GM19397 (cell line): ENCODE data around the gene DCLK1.

ENCODE experiments used
- ATAC-seq: cut with Tn5 transposase; IDR thresholded peaks from one replicate; pipeline ENCODE4 v1.9.1; 2021; ENCODE audit warnings: mild to moderate bottlenecking, moderate library complexity; ENCODE audit not compliant: unreplicated experiment

The DCLK1 gene

DNA sequence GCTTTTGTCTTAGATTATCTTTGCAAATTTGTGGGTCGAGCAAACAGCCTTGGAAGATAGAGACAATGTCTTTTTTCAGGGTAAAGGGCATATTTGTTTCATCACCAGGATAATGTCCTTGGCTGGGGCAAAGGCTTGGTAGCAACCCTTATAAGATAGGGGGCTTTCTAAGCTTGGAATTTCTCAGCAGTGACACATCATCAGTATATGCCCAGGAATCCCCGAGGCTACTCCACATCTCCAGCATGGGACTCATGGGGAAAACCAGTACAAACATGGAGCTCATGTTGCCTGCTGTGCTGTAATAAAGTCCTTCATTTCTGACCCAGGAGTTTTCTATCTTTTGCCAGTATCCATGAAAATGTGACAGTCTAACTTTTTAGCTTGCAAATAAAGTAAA, 77.1 kb downstream of the DCLK1 start:
- no peak for ATAC-seq

DNA sequence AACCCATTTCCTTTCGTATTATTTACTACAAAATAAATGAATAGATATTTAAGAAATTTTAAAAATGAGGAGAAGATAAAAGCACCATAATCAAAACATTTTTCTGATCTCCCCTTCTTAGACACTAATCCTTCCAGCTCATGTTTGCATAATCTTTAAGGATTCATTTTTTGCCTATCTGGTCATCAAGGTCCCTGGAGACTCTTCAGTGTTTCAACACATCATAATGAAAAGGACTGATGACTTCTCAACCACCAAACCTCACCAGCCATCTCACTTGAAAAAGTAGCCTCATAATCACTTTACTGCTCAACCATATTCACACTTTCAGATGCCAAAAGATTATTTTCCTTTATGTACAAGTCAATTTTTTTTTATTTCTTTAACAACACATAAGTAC, 80.1 kb downstream of the DCLK1 start:
- no peak for ATAC-seq

DNA sequence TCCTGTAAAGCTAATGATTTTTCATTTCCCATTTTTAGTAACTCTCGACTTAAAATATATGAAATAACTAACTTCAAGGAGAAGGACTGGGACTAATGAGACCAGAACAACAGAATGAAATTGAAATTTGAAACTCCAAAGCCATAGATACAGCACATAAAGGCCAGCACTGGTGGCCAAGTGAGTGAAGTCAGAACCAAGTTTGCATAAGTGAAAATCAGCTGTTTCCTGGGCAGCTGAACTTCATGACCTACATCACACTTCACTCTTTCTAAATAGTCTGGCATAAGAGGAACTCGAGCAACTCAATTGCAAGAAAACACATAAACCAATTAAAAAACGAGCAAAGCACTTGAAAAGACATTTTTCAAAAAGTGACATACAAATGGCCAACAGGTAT, 84.5 kb downstream of the DCLK1 start:
- ATAC-seq, result no peak

DNA sequence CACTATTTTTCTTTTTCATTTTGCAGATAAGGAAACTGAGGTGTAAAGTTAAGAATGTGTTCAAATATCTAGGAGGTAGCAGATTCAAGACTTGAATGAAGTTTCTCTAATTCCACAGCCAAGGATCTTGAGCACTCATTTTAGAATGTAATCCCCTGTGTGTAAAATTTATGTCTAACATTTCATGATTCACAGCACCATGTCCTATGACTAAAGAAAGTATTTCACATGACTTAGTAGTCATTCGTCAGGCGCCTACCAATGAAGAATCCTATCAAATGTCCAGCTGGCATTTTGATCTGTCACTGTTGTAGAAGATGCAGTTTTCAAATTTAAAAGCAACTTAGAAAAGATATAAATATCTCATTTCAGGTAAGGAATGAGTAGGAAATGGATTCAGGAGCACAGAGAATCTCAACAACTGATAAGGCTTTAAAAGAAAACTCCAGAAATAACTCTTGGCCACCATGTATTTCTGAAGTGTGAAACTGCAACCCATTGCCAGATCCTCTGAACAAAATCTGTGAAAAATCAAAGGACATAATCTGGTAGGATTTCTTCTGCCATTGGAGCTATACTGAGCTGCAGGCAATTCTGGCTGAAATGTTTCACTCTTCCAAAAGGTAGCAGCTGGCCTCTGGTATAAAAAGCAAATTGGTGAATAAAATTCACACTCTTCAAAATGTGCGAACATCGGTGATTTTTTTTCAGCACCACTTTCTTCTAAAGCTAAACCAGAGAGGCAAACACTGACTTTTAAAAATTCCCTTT, 92.2 kb downstream of the DCLK1 start:
- ATAC-seq, result no peak

DNA sequence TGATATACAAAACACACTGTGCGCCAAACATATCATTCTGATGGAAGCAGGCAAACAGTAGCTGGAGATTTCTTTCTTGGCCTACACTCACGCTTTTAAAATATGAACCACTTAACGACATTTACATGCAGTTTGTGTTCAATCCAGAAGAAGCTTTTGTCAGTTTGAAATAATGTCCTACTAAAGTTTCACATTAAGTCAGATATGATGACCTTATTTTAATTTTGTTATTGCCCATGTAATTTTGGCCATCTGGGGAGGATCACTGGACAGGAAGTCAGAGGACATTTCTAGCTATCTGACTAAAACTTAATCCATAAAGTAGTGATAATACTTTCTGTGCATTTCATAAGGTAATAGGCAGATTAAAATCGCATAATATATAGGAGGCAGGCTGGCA, 98.1 kb downstream of the DCLK1 start:
- ATAC-seq, result no peak

DNA sequence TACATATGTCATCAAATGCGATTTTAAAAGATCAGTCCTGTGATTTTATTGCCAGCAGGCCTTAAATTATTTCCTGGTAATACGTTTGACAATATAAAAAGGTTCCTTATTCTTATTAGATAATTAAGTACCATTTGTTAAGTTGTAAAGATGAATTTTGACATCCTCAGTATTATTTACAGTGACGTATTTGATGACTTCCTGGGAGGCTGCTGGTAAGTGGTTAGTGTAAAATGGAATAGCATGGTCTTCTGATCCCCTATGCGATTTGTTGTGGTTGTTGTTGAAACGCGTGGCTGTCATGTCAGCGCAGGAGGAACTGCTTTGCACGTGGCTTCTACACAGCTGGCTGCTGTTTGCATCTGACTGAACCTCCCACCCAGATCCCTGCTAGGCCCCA, 99.7 kb downstream of the DCLK1 start:
- ATAC-seq, result no peak

DNA sequence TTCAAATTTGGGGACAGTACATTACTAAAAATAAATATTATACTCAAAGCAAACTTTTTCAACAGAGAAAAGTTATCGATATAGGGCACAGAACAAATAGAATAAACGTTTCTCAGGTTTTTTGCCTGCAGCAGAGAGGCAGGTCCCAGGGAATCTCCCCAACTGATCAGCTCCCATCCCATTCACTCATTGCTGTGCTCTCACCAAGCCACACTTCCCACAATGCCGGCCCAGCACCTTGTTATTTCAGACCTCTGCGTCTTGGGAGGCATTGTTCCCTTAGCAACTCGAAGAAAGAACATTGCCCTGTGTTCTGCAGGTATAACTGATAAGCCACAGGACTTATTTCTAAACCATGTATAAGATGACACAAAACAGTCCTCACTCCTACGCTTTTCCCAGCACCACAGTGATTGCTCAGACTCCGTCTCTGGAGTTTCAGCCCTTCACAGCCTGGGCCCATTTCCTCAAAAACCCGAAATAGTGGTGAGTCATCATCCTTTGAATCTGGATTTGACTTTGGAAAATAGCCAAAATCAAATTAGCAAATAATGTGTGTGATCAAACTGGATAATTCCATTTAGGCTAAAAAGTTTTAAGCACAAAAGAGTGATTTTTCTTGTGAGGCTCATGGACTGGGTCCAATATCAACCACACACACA, 100.4 kb downstream of the DCLK1 start:
- ATAC-seq, result no peak

DNA sequence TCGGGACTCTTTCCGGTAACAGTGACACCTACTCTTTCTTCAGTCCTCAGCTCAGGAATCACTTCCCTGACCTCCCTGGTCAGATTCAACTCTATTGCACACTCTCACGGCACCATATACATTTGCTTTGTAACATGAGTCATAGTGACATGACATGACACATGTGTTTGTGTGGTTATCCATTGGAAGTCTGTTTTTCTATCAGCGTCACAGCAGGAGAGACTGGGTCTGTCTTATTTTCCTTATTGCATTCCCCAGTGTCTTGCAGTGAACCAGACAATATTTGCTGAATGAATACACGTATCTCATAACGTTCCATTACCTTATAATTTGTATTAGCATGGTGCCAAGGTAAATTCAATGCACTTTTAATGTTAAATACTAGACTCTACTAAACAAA, 102.0 kb downstream of the DCLK1 start:
- no peak for ATAC-seq

DNA sequence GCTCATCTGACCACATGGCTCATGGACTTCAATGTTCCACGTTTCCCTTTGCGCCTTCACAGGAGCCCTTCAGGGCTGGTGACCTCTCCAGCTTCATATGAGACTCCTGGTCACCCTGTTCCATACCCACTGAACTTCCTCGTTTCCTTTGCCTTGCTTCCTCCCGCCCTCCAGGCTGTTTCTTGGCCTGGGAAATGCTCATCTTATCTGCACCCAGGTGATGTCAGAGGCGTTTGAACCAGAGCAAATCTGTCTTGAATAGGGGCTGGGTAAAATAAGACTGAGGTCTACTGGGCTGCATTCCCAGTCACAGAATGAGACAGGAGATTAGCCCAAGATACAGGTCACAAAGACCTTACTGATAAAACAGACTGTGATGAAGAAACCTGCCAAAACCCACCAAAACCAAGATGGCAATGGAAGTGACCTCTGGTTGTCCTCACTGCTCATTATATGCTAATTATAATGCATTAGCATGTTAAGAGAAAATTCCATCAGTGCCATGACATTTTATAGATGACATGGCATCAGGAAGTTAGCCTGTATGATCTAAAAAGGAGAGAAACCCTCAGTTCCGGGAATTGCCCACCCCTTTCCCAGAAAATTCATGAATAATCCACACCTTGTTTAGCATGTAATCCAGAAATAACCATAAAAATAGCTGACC, 102.7 kb downstream of the DCLK1 start:
- ATAC-seq, result no peak

DNA sequence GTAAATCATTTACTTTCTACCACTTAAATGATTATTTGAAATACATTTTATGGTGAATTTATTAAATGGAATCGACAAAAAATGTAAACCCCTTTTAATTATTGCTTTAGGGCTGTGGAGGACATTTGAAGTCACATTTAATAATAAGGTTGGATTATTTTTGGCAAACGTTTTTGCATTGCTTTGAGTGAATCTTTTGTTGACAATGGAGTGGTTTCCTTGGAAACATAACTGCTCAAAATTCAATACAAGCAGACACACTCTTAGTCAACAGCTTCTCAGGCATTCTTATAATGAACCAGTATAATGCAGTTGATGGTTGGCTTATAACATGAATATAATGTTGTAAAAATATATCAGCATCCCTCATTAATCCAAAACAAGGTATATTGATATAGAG, 104.7 kb downstream of the DCLK1 start:
- ATAC-seq, result no peak

DNA sequence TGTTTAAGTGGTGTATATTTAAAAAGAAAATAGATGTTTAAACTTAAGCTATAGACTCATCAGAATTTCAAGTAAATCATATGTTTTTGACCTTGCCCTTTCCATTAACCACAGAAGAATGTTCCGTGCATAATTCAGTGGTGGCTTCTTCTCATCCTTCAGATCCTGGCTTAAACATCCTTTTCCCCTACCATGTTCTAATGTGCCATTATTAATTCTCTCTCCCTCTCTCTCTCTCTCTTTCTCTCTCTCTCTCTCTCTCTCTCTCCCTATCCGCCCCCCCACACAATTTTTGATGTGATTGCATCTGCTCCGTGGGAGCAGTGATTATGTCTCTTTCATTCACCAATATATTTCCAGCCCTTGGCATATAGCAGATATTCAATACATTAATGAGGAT, 116.4 kb downstream of the DCLK1 start:
- no peak for ATAC-seq

DNA sequence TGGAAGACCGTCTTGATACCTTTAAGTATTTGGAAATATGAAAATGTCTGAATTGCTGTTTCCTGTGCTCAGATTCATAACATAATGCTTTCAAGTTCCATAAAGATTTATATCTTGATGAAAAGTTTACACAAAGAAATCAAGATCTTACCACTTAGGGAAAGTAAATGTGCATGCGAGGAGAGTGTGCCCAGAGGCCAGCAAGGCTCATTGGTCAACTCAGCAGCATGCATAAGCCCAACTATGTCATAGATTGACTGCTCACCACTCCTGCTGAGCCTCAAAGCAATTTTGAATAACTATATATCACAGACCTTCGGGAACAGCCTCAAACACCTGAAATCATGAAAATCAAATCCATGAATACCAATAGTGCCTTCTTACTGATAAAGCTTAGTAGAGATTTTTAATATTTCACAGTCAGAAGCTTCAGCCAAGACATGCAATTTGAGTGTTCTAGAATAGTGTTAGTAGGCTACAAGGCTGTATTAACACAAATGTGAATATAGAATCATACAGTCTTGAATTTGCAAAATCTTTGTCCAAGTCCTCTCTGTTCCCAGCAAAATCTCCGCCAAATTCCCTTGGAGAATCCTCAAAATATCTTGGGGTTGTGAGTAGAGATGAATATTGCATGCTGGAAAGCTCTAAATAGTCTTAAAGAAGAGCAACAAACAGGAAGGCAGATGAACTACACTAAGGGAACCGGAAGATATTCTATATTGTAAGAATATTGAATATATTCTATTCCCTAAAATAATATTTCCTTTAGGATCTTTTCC, 124.1 kb downstream of the DCLK1 start:
- no peak for ATAC-seq

DNA sequence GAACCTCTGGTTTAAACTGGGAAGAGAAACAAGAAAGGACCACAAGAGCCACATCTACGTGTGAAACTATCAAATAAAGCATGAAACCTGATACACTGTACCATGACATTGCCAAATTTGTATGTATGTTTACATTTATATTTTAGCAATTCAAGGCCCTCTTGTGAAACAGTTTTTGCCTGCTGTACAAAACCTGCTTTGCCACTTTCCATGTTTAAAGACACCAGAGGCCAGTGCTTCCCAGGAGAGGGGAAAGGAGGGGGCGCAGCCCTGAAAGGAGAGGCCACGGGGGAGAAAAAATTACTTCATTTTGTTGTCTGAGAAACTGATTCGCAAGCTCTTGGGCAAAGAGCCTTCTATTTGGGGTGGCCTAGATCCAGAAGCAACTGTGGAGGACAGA, 124.8 kb downstream of the DCLK1 start:
- no peak for ATAC-seq

DNA sequence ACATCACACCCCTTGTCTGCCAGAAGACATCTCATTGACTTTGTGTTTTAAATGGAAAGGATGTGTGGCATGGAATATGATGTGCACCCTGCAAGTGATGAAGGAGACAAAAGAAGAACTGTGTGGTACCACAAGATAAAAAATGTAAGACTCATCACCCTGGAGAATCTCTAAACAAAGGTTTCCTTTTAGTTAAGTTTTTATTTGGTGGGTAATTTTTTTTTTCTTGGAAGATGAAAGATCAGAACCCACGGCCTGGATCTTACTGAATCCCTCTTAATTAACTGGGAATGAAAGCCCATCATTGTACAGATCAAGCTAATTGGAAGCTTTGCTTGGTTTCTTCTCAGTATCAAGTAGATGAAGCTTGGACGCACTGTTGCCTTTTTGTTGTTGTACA, 129.6 kb downstream of the DCLK1 start:
- ATAC-seq, result no peak

DNA sequence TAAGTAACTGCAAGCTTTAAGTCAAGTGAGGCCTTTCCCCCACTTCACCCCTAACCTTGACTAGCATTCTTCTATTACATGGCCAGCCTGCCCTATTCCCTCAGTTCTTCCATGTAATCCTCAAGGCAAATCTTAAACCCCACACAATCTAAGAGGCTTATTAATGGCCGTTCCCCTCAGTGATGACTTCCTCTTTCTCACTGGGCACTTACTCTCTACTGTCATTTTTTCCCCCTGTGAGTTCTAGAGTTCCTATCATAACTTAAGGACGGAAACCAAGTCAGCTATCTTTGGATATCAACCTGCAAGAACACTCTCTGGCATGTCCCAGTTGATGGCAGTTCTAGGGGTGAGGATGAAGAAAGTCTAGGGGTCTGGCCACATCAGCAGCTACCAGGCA, 131.2 kb downstream of the DCLK1 start:
- no peak for ATAC-seq

DNA sequence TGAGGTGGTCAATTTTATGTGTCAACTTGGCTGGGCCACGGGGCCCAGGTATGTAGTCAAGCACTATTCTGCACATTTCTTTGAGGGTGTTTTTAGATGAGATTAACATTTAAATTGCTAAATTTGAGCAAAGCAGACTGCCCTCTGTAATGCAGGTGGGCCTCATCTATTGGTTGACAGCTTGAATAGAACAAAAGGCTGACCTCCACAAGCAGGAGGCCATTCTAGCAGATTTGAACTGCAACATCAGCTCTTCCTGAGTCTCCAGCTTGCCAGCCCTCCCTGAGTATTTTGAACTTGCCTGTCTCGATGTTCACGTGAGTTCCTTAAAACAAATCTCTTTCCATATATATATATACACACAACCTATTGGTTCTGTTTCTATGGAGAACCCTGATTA, 134.8 kb downstream of the DCLK1 start:
- ATAC-seq, result no peak

DNA sequence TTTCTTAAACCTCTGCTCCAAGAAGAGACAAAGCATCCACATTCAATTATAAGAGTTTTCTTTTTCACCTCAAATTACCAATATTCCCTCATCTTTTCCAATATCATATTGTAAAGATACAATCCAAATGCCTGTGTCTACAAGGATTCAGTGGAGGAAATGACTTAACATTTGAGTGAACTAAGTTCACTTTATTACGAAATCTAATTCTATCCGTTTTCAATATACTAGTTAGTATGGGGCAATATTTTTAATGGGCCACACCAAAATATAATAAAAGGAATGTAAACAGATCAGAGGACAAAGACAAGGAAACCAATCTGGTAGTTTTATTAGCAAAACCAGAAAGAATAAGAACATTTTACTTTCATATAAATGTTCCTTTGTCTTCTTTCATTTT, 136.0 kb downstream of the DCLK1 start:
- no peak for ATAC-seq

DNA sequence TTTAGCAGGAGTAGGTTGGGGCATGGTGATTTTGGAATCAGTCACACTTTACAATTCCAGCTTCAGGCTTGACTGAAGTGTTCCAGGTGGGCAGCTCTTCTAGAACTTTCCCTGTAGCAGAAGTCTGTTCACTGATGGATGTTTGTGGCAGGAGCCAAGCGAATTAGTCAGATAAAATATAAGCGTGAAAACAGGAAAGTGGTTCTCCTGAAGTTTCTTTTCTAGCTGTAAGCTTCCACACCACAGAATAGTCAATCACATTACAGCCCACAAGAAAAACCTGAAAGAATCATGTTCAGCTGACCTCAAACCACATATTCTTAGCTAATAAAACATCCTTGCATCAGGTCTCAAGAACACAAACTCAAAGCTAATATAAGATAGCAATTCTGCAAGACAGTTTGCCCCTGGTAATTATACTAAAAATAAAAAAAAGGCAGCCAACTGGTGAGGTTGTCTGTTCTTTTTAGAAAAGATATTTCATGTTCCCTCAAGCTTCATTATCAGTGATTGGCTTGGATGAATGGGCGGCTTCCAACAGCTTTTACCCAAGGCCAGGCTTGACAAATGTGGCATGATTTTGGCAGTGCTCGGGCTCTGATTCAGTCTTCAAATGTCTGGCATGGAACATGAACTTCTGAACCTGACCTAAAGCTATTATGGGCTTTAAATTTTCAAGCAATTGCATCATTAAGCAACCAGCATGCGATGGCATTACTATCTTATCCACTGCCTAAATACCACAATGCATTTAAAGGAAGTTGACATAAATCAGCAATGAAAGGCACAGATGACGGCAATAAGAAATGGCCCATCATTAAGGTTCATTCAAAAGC, 136.8 kb downstream of the DCLK1 start:
- no peak for ATAC-seq

DNA sequence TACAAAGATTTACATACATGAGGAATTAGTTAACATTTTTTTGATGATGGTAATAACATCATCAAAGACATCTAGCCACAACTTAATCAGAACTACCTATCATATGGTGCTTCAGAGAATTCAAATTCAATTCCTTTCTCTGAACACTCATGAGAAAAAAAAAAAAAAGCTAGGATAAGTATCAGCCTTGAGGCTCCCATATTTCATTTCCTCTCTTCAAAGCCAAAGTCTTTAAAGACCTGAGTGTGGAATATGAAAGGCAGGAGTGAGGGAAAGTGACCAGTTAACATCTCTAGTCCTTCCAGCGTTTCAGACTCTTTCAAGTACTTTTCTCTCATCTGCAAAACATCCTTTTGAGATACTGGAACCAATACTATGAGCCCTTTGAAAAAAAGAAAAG, 137.5 kb downstream of the DCLK1 start:
- ATAC-seq, result no peak

DNA sequence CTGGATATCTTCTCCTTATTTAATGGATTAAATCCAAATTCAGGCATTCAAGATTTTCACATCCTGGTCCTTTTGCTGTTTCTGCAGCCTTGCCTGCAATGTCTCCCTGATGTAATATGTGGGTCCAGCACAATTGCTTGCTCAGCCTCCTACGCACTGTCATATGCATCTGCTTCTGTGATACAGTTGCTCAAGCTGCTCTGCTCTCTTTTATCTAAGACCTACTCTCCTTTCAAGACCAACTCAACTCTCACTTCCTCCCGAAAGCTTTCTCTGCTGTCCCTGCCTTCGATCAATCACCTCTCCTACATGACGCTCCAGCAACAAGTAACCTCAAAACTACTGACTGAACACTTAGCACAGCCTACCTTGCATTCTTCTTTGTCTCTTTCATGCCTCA, 138.2 kb downstream of the DCLK1 start:
- ATAC-seq, result no peak

DNA sequence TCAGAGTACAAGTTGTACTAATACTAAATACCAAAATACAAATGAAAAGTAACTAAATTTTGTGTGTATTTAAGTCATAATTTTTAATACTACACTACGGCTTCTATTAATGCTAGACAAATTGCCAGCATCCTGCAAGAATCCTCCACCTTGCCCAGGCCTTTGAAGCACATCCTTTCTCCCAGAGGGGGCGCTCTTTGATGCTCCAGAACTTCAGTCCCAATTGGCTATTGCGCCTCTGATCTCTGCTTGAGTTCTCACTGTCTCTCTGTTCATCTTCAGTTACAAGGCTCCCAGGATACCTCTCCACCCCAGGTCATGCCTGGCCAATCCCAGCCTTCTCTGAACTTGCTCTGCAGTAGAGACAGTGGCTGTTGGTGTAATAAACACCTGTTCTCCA, 141.0 kb downstream of the DCLK1 start:
- no peak for ATAC-seq
